ENCODE data around the gene JAG2. TPM values are rescaled to one million over a fixed set of nuclear protein-coding genes. Genes with fewer than 3 reads are reported as not detected.

JAG2 gene
- total and polyA plus RNA-seq, 2 donors from 2014 or later = 6.3 to 26.1 TPM

DNA sequence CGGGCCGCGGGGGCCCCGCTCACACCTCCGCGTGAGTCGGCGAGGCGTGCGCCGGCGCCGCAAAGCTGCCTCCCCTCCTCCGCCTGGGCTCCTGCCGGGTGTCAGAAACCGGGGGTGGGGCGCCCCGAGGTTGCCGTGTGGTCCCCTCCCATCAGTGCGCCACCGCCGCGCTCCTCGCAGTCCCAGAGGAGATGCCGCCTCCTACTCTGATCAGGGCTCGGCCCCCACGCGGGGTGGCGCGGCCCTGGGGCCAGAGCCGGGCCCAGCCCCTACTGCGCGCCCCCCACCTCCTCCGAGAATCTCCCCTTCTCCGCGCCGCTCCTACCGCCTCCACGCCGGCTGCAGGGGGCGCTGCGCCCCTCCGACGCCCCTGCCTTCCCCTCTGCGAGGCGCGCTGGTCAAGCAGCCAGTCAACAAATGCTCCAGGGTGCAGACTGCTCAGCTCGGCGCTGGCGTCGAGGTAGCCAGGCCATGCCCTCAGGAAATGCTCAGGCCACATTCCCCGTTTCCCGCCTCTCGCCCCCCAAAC, 467 bp upstream of the JAG2 start:
- Histone ChIP-seq H3K4me3 (ENCODE audit: low read length in 3 of 3) (no peak overlapping the region), H3K9ac (ENCODE audit: low read length in 3 of 3) (no peak overlapping the region), H3K4me1 (ENCODE audit: control insufficient read depth in 2 of 3, insufficient read depth in 2 of 3, low read depth in 1 of 3, low read length in 3 of 3) (peaks cover 0 to 17% (median 0%) of the 10 kb centered on the region in 3 donors), H3K36me3 (ENCODE audit: control insufficient read depth in 2 of 3, insufficient read depth in 3 of 3, low read length in 3 of 3) (no peaks in the 10 kb centered on the region), H3K27ac (ENCODE audit: low read depth in 2 of 2, low read length in 2 of 2) (no peak overlapping the region), H3K27me3 (ENCODE audit: control insufficient read depth, insufficient read depth, low read length) (no peaks in the 10 kb centered on the region), H3K9me3 (ENCODE audit: control insufficient read depth in 2 of 3, insufficient read depth in 1 of 3, low read length in 3 of 3) (no peaks in the 10 kb centered on the region)
- intact Hi-C loops (cut with DNase I) = no loop called here
- FAIRE-seq = no peak
- TF ChIP-seq, protein P1, sequence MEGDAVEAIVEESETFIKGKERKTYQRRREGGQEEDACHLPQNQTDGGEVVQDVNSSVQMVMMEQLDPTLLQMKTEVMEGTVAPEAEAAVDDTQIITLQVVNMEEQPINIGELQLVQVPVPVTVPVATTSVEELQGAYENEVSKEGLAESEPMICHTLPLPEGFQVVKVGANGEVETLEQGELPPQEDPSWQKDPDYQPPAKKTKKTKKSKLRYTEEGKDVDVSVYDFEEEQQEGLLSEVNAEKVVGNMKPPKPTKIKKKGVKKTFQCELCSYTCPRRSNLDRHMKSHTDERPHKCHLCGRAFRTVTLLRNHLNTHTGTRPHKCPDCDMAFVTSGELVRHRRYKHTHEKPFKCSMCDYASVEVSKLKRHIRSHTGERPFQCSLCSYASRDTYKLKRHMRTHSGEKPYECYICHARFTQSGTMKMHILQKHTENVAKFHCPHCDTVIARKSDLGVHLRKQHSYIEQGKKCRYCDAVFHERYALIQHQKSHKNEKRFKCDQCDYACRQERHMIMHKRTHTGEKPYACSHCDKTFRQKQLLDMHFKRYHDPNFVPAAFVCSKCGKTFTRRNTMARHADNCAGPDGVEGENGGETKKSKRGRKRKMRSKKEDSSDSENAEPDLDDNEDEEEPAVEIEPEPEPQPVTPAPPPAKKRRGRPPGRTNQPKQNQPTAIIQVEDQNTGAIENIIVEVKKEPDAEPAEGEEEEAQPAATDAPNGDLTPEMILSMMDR (IDR thresholded peaks at IDR 0.05; ENCODE audit: borderline replicate concordance, extremely low read depth, insufficient read depth) = no peak
- DNase-seq = peak in 2 of 5 donors; percentile 43 to 57

DNA sequence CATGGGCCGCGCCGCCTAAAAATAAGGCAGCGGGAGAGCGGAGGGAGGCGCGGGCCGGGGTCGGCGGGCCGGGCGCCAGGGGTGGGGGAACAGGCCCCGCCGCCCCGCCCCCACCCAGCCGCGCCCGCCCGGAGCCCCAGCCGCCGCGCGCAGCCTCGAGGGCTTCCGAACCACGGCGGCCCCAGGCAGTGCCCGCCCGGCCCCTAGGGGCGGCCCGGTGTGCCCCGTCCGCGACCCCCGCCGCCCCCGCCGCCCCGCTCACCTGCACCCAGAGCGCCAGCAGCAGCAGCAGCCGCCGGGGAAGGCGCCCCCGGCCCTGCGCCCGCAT, 519 bp downstream of the JAG2 start:
- H3K27ac ChIP-seq (ENCODE audit: low read depth in 2 of 2, low read length in 2 of 2) = no peak overlapping the region
- H3K4me3 ChIP-seq (ENCODE audit: low read length in 3 of 3) = no peak overlapping the region
- no peaks in the 10 kb centered on the region for H3K36me3 ChIP-seq (ENCODE audit: control insufficient read depth in 2 of 3, insufficient read depth in 3 of 3, low read length in 3 of 3)
- TF ChIP-seq, protein P1 (IDR thresholded peaks at IDR 0.05; ENCODE audit: borderline replicate concordance, extremely low read depth, insufficient read depth) = no peak
- no peaks in the 10 kb centered on the region for H3K27me3 ChIP-seq (ENCODE audit: control insufficient read depth, insufficient read depth, low read length)
- H3K9me3 ChIP-seq (ENCODE audit: control insufficient read depth in 2 of 3, insufficient read depth in 1 of 3, low read length in 3 of 3) = no peaks in the 10 kb centered on the region
- peaks cover 0 to 17% (median 0%) of the 10 kb centered on the region in 3 donors for H3K4me1 ChIP-seq (ENCODE audit: control insufficient read depth in 2 of 3, insufficient read depth in 2 of 3, low read depth in 1 of 3, low read length in 3 of 3)
- FAIRE-seq (no peak), DNase-seq (no peak)
- intact Hi-C loops (cut with DNase I) = no loop called here
- no peak overlapping the region for H3K9ac ChIP-seq (ENCODE audit: low read length in 3 of 3)

DNA sequence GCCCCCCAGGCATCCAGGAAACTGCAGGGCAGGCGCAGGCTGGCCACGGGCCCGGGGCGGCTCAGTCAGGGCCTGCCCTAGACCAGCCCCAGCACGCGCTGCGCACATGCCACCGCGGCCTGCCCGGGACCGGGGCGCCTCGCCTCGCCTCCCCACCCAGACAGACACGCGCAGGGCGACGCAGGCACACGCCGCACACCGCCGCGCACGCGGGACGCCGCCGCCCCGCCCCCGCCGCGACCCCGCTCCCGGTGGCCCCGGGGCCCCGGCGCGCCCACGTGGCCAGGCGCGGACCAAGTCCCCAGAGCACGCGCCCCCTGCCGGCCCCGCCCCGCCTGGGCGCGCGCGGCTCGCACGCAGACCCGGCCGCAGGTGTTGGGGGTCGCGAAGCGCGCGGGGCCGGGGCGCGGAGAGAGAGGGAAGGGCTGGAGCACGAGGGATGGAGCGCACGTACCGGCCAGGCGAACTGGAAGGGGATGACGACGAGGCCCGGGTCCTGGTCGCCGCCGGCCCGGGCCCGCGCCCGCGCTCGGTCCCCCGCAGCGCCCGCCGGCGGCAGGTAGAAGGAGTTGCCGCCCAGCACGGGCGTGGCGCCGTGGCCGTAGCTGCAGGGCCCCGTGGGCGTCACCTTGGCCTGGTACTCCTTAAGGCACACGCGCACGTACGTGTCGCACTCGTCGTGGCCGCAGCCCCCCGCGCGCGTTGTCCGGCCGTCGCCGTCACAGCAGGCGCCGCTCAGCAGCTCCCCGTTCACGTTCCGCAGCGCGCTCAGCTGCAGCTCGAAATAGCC, 1.1 kb downstream of the JAG2 start:
- intact Hi-C loops (cut with DNase I) = no loop called here
- H3K9me3 ChIP-seq (ENCODE audit: control insufficient read depth in 2 of 3, insufficient read depth in 1 of 3, low read length in 3 of 3) = no peaks in the 10 kb centered on the region
- H3K9ac ChIP-seq (ENCODE audit: low read length in 3 of 3) = no peak overlapping the region
- H3K27ac ChIP-seq (ENCODE audit: low read depth in 2 of 2, low read length in 2 of 2) = no peak overlapping the region
- no peak overlapping the region for H3K4me3 ChIP-seq (ENCODE audit: low read length in 3 of 3)
- no peaks in the 10 kb centered on the region for H3K36me3 ChIP-seq (ENCODE audit: control insufficient read depth in 2 of 3, insufficient read depth in 3 of 3, low read length in 3 of 3)
- TF ChIP-seq, protein P1 (IDR thresholded peaks at IDR 0.05; ENCODE audit: borderline replicate concordance, extremely low read depth, insufficient read depth) = no peak
- FAIRE-seq (no peak), DNase-seq (peak in 2 of 5 donors; percentile 32 to 57)
- no peaks in the 10 kb centered on the region for H3K27me3 ChIP-seq (ENCODE audit: control insufficient read depth, insufficient read depth, low read length)
- H3K4me1 ChIP-seq (ENCODE audit: control insufficient read depth in 2 of 3, insufficient read depth in 2 of 3, low read depth in 1 of 3, low read length in 3 of 3) = peaks cover 0 to 17% (median 0%) of the 10 kb centered on the region in 3 donors

Measured in kidney (tissue), 14 donors.